ENCODE results near the gene ZFP64. TPM values are rescaled to one million over a fixed set of nuclear protein-coding genes. Genes with fewer than 3 reads are reported as not detected.

The ZFP64 gene
- polyA plus RNA-seq, 2 donors = 3.2 to 6.2 TPM

DNA sequence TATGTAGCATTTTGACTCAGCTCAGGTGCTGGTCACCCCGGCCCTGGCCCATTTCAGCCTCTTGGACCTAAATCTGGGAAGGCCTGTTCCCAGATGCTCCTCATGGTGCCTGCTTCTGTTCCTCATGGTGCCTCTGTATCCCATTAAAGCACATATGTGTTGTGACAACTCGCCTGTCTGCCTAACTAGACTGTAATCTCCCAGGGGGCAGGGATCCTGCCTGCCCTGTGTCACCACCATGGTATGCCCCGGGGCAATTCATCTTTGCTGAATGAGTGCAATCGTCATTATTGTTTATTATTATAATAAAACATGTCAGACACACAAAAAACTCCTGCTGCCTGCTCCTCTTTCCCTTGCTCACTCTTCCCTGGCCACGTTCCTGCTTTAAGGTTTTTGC is 62.0 kb downstream of the ZFP64 start:
- no peaks in the 10 kb centered on the region for H3K27me3 ChIP-seq (ENCODE audit: control insufficient read depth in 1 of 2, insufficient read depth in 2 of 2, low read length in 2 of 2)
- H3K36me3 ChIP-seq (ENCODE audit: control insufficient read depth in 2 of 2, insufficient read depth in 2 of 2, low read length in 1 of 2) = no peaks in the 10 kb centered on the region
- H3K9me3 ChIP-seq (ENCODE audit: control insufficient read depth in 2 of 2, insufficient read depth in 1 of 2, low read depth in 1 of 2, low read length in 1 of 2) = no peaks in the 10 kb centered on the region
- no peak overlapping the region for H3K27ac ChIP-seq (ENCODE audit: low read depth in 2 of 2, low read length in 1 of 2)
- no peak overlapping the region for H3K4me3 ChIP-seq (ENCODE audit: low read depth in 1 of 2, low read length in 2 of 2)
- H3K4me1 ChIP-seq (ENCODE audit: control insufficient read depth in 2 of 2, insufficient read depth in 2 of 2, low read length in 1 of 2) = no peaks in the 10 kb centered on the region
- WGBS, 2 donors = 83 to 86% methylated on average over 5 of the region's 5 CpGs

DNA sequence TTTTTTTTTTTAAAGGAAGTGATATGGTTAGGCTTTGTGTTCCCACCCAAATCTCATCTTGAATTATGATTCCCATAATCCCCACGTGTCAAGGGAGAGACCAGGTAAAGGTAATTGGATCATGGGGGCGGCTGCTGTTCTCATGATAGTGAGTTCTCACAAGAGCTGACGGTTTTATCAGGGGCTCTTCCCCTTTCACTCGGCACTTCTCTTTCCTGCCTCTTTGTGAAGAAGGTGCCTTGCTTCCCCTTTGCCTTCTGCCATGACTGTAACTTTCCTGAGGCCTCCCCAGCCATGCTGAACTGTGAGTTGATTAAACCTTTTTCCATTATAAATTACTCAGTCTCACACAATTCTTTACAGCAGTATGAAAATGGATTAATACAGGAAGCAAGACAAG is 64.3 kb downstream of the ZFP64 start:
- H3K36me3 ChIP-seq (ENCODE audit: control insufficient read depth in 2 of 2, insufficient read depth in 2 of 2, low read length in 1 of 2) = no peaks in the 10 kb centered on the region
- no peaks in the 10 kb centered on the region for H3K9me3 ChIP-seq (ENCODE audit: control insufficient read depth in 2 of 2, insufficient read depth in 1 of 2, low read depth in 1 of 2, low read length in 1 of 2)
- H3K27ac ChIP-seq (ENCODE audit: low read depth in 2 of 2, low read length in 1 of 2) = no peak overlapping the region
- 75 to 87% methylated on average over 4 of the region's 4 CpGs for WGBS, 2 donors
- no peaks in the 10 kb centered on the region for H3K27me3 ChIP-seq (ENCODE audit: control insufficient read depth in 1 of 2, insufficient read depth in 2 of 2, low read length in 2 of 2)
- no peaks in the 10 kb centered on the region for H3K4me1 ChIP-seq (ENCODE audit: control insufficient read depth in 2 of 2, insufficient read depth in 2 of 2, low read length in 1 of 2)
- H3K4me3 ChIP-seq (ENCODE audit: low read depth in 1 of 2, low read length in 2 of 2) = no peak overlapping the region

DNA sequence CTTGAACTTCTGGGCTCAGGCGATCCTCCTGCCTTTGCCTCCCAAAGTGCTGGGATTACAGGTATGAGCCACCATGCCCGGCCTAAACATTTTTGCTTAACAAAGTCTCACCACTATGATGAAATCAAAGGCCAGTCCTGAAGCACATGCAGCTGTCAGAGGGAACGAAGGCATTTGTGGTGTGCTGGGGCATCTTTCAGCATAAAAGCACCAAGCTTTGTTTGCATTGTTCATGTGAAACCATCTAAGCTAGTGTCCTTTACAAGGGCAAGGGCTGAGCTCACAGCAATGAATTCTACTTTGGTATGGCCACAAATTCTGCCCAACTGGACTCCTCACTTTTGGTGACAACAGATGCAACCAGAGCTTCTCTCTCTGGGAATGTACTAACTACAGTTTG is 66.8 kb downstream of the ZFP64 start:
- no peaks in the 10 kb centered on the region for H3K36me3 ChIP-seq (ENCODE audit: control insufficient read depth in 2 of 2, insufficient read depth in 2 of 2, low read length in 1 of 2)
- no peak overlapping the region for H3K4me3 ChIP-seq (ENCODE audit: low read depth in 1 of 2, low read length in 2 of 2)
- 92 to 93% methylated on average over 3 of the region's 3 CpGs for WGBS, 2 donors
- no peaks in the 10 kb centered on the region for H3K27me3 ChIP-seq (ENCODE audit: control insufficient read depth in 1 of 2, insufficient read depth in 2 of 2, low read length in 2 of 2)
- no peak overlapping the region for H3K27ac ChIP-seq (ENCODE audit: low read depth in 2 of 2, low read length in 1 of 2)
- H3K9me3 ChIP-seq (ENCODE audit: control insufficient read depth in 2 of 2, insufficient read depth in 1 of 2, low read depth in 1 of 2, low read length in 1 of 2) = no peaks in the 10 kb centered on the region
- H3K4me1 ChIP-seq (ENCODE audit: control insufficient read depth in 2 of 2, insufficient read depth in 2 of 2, low read length in 1 of 2) = no peaks in the 10 kb centered on the region

- H3K4me3 ChIP-seq (ENCODE audit: low read depth in 1 of 2, low read length in 2 of 2) = no peak overlapping the region
- no peaks in the 10 kb centered on the region for H3K4me1 ChIP-seq (ENCODE audit: control insufficient read depth in 2 of 2, insufficient read depth in 2 of 2, low read length in 1 of 2)
- no peaks in the 10 kb centered on the region for H3K27me3 ChIP-seq (ENCODE audit: control insufficient read depth in 1 of 2, insufficient read depth in 2 of 2, low read length in 2 of 2)
- no peaks in the 10 kb centered on the region for H3K9me3 ChIP-seq (ENCODE audit: control insufficient read depth in 2 of 2, insufficient read depth in 1 of 2, low read depth in 1 of 2, low read length in 1 of 2)
- WGBS, 2 donors = 91% methylated on average over 5 of the region's 5 CpGs
- no peaks in the 10 kb centered on the region for H3K36me3 ChIP-seq (ENCODE audit: control insufficient read depth in 2 of 2, insufficient read depth in 2 of 2, low read length in 1 of 2)
- no peak overlapping the region for H3K27ac ChIP-seq (ENCODE audit: low read depth in 2 of 2, low read length in 1 of 2)
These were observed 72.9 kb downstream of the ZFP64 start for GRCh38 chr20:52118696-52119095.

- H3K4me1 ChIP-seq (ENCODE audit: control insufficient read depth in 2 of 2, insufficient read depth in 2 of 2, low read length in 1 of 2) = no peaks in the 10 kb centered on the region
- no peak overlapping the region for H3K4me3 ChIP-seq (ENCODE audit: low read depth in 1 of 2, low read length in 2 of 2)
- no peaks in the 10 kb centered on the region for H3K27me3 ChIP-seq (ENCODE audit: control insufficient read depth in 1 of 2, insufficient read depth in 2 of 2, low read length in 2 of 2)
- H3K9me3 ChIP-seq (ENCODE audit: control insufficient read depth in 2 of 2, insufficient read depth in 1 of 2, low read depth in 1 of 2, low read length in 1 of 2) = no peaks in the 10 kb centered on the region
- no peaks in the 10 kb centered on the region for H3K36me3 ChIP-seq (ENCODE audit: control insufficient read depth in 2 of 2, insufficient read depth in 2 of 2, low read length in 1 of 2)
- H3K27ac ChIP-seq (ENCODE audit: low read depth in 2 of 2, low read length in 1 of 2) = no peak overlapping the region
- 91 to 95% methylated on average over 2 of the region's 2 CpGs for WGBS, 2 donors
These were observed 73.5 kb downstream of the ZFP64 start for GRCh38 chr20:52118016-52118623.

DNA sequence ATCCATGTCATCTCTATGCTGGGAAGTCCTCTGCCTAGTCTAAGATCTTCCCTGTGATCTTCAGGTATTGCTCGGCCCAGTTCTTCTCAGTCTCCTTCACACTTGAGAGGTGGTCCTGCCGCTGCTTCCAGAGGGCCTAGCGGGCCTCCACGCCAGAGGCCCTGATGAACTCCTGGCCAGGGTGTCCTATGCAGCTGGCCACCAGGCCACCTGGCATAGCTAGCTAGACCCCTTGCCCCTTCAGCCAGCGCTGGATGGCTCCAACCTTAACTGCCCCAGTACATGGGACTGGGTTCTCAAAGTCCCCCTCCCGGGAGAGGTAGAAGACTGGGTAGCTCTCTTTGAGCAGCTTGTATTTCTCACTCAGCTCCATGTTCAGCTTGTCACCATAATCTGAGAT is 81.1 kb downstream of the ZFP64 start:
- Histone ChIP-seq H3K4me1 (ENCODE audit: control insufficient read depth in 2 of 2, insufficient read depth in 2 of 2, low read length in 1 of 2) (no peaks in the 10 kb centered on the region), H3K4me3 (ENCODE audit: low read depth in 1 of 2, low read length in 2 of 2) (no peak overlapping the region), H3K27me3 (ENCODE audit: control insufficient read depth in 1 of 2, insufficient read depth in 2 of 2, low read length in 2 of 2) (no peaks in the 10 kb centered on the region), H3K36me3 (ENCODE audit: control insufficient read depth in 2 of 2, insufficient read depth in 2 of 2, low read length in 1 of 2) (no peaks in the 10 kb centered on the region), H3K27ac (ENCODE audit: low read depth in 2 of 2, low read length in 1 of 2) (no peak overlapping the region), H3K9me3 (ENCODE audit: control insufficient read depth in 2 of 2, insufficient read depth in 1 of 2, low read depth in 1 of 2, low read length in 1 of 2) (no peaks in the 10 kb centered on the region)
- 93 to 97% methylated on average over 6 of the region's 6 CpGs for WGBS, 2 donors

- Histone ChIP-seq H3K27me3 (ENCODE audit: control insufficient read depth in 1 of 2, insufficient read depth in 2 of 2, low read length in 2 of 2) (no peaks in the 10 kb centered on the region), H3K36me3 (ENCODE audit: control insufficient read depth in 2 of 2, insufficient read depth in 2 of 2, low read length in 1 of 2) (no peaks in the 10 kb centered on the region), H3K4me3 (ENCODE audit: low read depth in 1 of 2, low read length in 2 of 2) (peak overlapping the region; percentile 40 to 43), H3K9me3 (ENCODE audit: control insufficient read depth in 2 of 2, insufficient read depth in 1 of 2, low read depth in 1 of 2, low read length in 1 of 2) (no peaks in the 10 kb centered on the region), H3K27ac (ENCODE audit: low read depth in 2 of 2, low read length in 1 of 2) (no peak overlapping the region), H3K4me1 (ENCODE audit: control insufficient read depth in 2 of 2, insufficient read depth in 2 of 2, low read length in 1 of 2) (peaks cover 2 to 10% of the 10 kb centered on the region in 2 donors)
- 5 to 7% methylated on average over 47 of the region's 47 CpGs for WGBS, 2 donors
These were observed 85.8 kb downstream of the ZFP64 start for GRCh38 chr20:52105442-52106422.

- Histone ChIP-seq H3K27ac (ENCODE audit: low read depth in 2 of 2, low read length in 1 of 2) (no peak overlapping the region), H3K36me3 (ENCODE audit: control insufficient read depth in 2 of 2, insufficient read depth in 2 of 2, low read length in 1 of 2) (no peaks in the 10 kb centered on the region), H3K27me3 (ENCODE audit: control insufficient read depth in 1 of 2, insufficient read depth in 2 of 2, low read length in 2 of 2) (no peaks in the 10 kb centered on the region), H3K4me3 (ENCODE audit: low read depth in 1 of 2, low read length in 2 of 2) (peak overlapping the region; percentile 40 to 43), H3K4me1 (ENCODE audit: control insufficient read depth in 2 of 2, insufficient read depth in 2 of 2, low read length in 1 of 2) (peaks cover 2 to 10% of the 10 kb centered on the region in 2 donors), H3K9me3 (ENCODE audit: control insufficient read depth in 2 of 2, insufficient read depth in 1 of 2, low read depth in 1 of 2, low read length in 1 of 2) (no peaks in the 10 kb centered on the region)
- 1 to 2% methylated on average over 81 to 82 of the region's 82 CpGs for WGBS, 2 donors
These were observed 86.8 kb downstream of the ZFP64 start for GRCh38 chr20:52104546-52105441.

GRCh38 chr20:52103913-52104545 is 87.5 kb downstream of the ZFP64 start:
- peaks cover 2 to 10% of the 10 kb centered on the region in 2 donors for H3K4me1 ChIP-seq (ENCODE audit: control insufficient read depth in 2 of 2, insufficient read depth in 2 of 2, low read length in 1 of 2)
- H3K4me3 ChIP-seq (ENCODE audit: low read depth in 1 of 2, low read length in 2 of 2) = peak overlapping the region; percentile 40 to 43
- WGBS, 2 donors = 2 to 5% methylated on average over 33 of the region's 33 CpGs
- H3K36me3 ChIP-seq (ENCODE audit: control insufficient read depth in 2 of 2, insufficient read depth in 2 of 2, low read length in 1 of 2) = no peaks in the 10 kb centered on the region
- H3K27ac ChIP-seq (ENCODE audit: low read depth in 2 of 2, low read length in 1 of 2) = no peak overlapping the region
- no peaks in the 10 kb centered on the region for H3K9me3 ChIP-seq (ENCODE audit: control insufficient read depth in 2 of 2, insufficient read depth in 1 of 2, low read depth in 1 of 2, low read length in 1 of 2)
- no peaks in the 10 kb centered on the region for H3K27me3 ChIP-seq (ENCODE audit: control insufficient read depth in 1 of 2, insufficient read depth in 2 of 2, low read length in 2 of 2)

All from esophagus (tissue), 2 donors.